SK-N-SH treated with all-trans-retinoic acid at 6 μM for 48 hours (cell line): Measurements from ENCODE around the gene POFUT1.

ENCODE experiments used
- ARNTL ChIP-seq: fragments of 450-650 bp; formaldehyde crosslinking; IDR thresholded peaks from 2 replicates; pipeline ENCODE4 v1.5.0; 2020; ENCODE audit warnings: low read depth, mild to moderate bottlenecking, moderate library complexity, borderline replicate concordance
- BACH2 ChIP-seq: fragments of 250-450 bp; sonication (Bioruptor Pico); IDR thresholded peaks from 2 replicates; pipeline ENCODE4 v1.9.0; 2021; ENCODE audit warnings: mild to moderate bottlenecking, borderline replicate concordance
- CSDC2 ChIP-seq: fragments of 250-450 bp; sonication (Bioruptor Pico); IDR thresholded peaks from 2 replicates; pipeline ENCODE4 v1.5.0; 2020; ENCODE audit warnings: mild to moderate bottlenecking, moderate library complexity
- PPARA ChIP-seq: fragments of 250-450 bp; sonication (Bioruptor Pico); IDR thresholded peaks from 2 replicates; pipeline ENCODE4 v1.5.0; 2020; ENCODE audit warnings: mild to moderate bottlenecking, borderline replicate concordance
- SNAI2 ChIP-seq: fragments of 250-450 bp; sonication (Bioruptor Pico); IDR thresholded peaks from 2 replicates; pipeline ENCODE4 v1.5.0; 2020; ENCODE audit warnings: mild to moderate bottlenecking, moderate library complexity
- TOX ChIP-seq: fragments of 250-450 bp; sonication (Bioruptor Pico); IDR thresholded peaks from 2 replicates; pipeline ENCODE4 v1.8.0; 2021; ENCODE audit warnings: mild to moderate bottlenecking, moderate library complexity, borderline replicate concordance
- ZC3H10 ChIP-seq: fragments of 250-450 bp; sonication (Bioruptor Pico); IDR thresholded peaks from 2 replicates; pipeline ENCODE4 v1.5.1; 2021; ENCODE audit warnings: mild to moderate bottlenecking, moderate library complexity
- ZFP3 ChIP-seq: fragments of 250-450 bp; sonication (Bioruptor Pico); IDR thresholded peaks from 2 replicates; pipeline ENCODE4 v1.5.0; 2020; ENCODE audit warnings: mild to moderate bottlenecking, moderate library complexity
- ZFP30 ChIP-seq: fragments of 450-650 bp; formaldehyde crosslinking; IDR thresholded peaks from 2 replicates; pipeline ENCODE4 v1.5.0; 2022; ENCODE audit warnings: mild to moderate bottlenecking, moderate library complexity
- ZNF565 ChIP-seq: fragments of 450-650 bp; formaldehyde crosslinking; conservative IDR thresholded peaks from 2 replicates; pipeline ENCODE4 v1.5.0; 2020; ENCODE audit warnings: low read depth, mild to moderate bottlenecking, moderate library complexity
- ZNF70 ChIP-seq: fragments of 450-650 bp; formaldehyde crosslinking; IDR thresholded peaks from 2 replicates; pipeline ENCODE4 v1.5.0; 2020; ENCODE audit warnings: mild to moderate bottlenecking, moderate library complexity
- TF ChIP-seq, protein P1 (sequence below): fragments of 250-450 bp; sonication (Bioruptor Pico); IDR thresholded peaks from 2 replicates; pipeline ENCODE4 v1.5.1; 2021; ENCODE audit warnings: mild to moderate bottlenecking, moderate library complexity

- TF ChIP-seq SNAI2 (CRISPR knock-in tag) (no peak), PPARA (no peak), TOX (CRISPR knock-in tag) (no peak), BACH2 (no peak), ZNF565 (CRISPR knock-in tag) (no peak), ARNTL (CRISPR knock-in tag) (no peak), ZFP3 (no peak), CSDC2 (CRISPR knock-in tag) (no peak), ZC3H10 (CRISPR knock-in tag) (no peak), ZNF70 (CRISPR knock-in tag) (no peak), ZFP30 (no peak)
- TF ChIP-seq, protein P1, sequence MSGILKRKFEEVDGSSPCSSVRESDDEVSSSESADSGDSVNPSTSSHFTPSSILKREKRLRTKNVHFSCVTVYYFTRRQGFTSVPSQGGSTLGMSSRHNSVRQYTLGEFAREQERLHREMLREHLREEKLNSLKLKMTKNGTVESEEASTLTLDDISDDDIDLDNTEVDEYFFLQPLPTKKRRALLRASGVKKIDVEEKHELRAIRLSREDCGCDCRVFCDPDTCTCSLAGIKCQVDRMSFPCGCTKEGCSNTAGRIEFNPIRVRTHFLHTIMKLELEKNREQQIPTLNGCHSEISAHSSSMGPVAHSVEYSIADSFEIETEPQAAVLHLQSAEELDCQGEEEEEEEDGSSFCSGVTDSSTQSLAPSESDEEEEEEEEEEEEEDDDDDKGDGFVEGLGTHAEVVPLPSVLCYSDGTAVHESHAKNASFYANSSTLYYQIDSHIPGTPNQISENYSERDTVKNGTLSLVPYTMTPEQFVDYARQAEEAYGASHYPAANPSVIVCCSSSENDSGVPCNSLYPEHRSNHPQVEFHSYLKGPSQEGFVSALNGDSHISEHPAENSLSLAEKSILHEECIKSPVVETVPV (CRISPR knock-in tag): no peak
Observed at GRCh38 chr20:32229251-32229747, 21.6 kb downstream of the POFUT1 start.
